Activated B cell treated with CpG ODN at 0.5 μM for 24 hours (primary cell): Measurements from ENCODE around the gene LEMD1. TPM values are rescaled to one million over a fixed set of nuclear protein-coding genes. Genes with fewer than 3 reads are reported as not detected.

Experiments used
- ATAC-seq: fragments of 200-7000 bp; cut with Tn5 transposase; one replicate; pipeline ENCODE4 v1.10.0; 2021; ENCODE audit warnings: low read depth, mild to moderate bottlenecking, moderate library complexity
- CTCF ChIA-PET: fragments of 350-600 bp; sonication (Branson Sonifier 250); formaldehyde crosslinking; loops from one replicate; lab custom pipeline; 2021; ENCODE audit warnings: antibody characterized with exemption; lab: Charles Lee
- POLR2A ChIA-PET: fragments of 350-600 bp; sonication (Branson Sonifier 250); formaldehyde crosslinking; loops from one replicate; lab custom pipeline; 2021; ENCODE audit warnings: antibody characterized with exemption; lab: Charles Lee
- DNase-seq: peaks from one replicate; pipeline ENCODE4 v3.0.0; 2022
- H3K27ac Mint-ChIP-seq: one replicate; pipeline ENCODE4 v1.8.0; 2020; ENCODE audit warnings: mixed read lengths
- H3K27me3 Mint-ChIP-seq: one replicate; pipeline ENCODE4 v1.8.0; 2021; ENCODE audit warnings: mixed read lengths
- H3K36me3 Mint-ChIP-seq: one replicate; pipeline ENCODE4 v1.8.0; 2021; ENCODE audit warnings: low read depth, mixed read lengths
- H3K4me1 Mint-ChIP-seq: one replicate; pipeline ENCODE4 v1.8.0; 2021; ENCODE audit warnings: mixed read lengths
- H3K4me3 Mint-ChIP-seq: one replicate; pipeline ENCODE4 v1.8.0; 2020; ENCODE audit warnings: mild to moderate bottlenecking, mixed read lengths
- H3K9me3 Mint-ChIP-seq: one replicate; pipeline ENCODE4 v1.8.0; 2020; ENCODE audit warnings: mixed read lengths
- CTCF ChIP-seq: fragments of 200-600 bp; IDR thresholded peaks from one replicate; pipeline ENCODE4 v1.8.0; 2022; ENCODE audit warnings: antibody characterized with exemption, mild to moderate bottlenecking
- intact Hi-C: fragments of 100-400 bp; cut with micrococcal nuclease; formaldehyde crosslinking; loops from one replicate; pipeline ENCODE4 v1.15.1; 2024
- total RNA-seq: library from RNA; stranded (reverse); gene quantifications from 2 replicates; pipeline ENCODE4 v1.2.3, GENCODE V29; 2022

Gene LEMD1
- total RNA-seq, 1 donor from 2014 or later, result not detected

- no peak overlapping the region for H3K27ac Mint-ChIP-seq
- ATAC-seq (no peak), DNase-seq (no peak)
- no peaks in the 10 kb centered on the region for H3K36me3 Mint-ChIP-seq
- ChIA-PET POLR2A (interaction anchor here (1.3 to 2.0 kb wide), 2 partner anchors 81 to 130 kb away, joined by 6 to 8 read pairs; no protein-coding TSS in a partner anchor), CTCF (interaction anchor here (1.0 to 7.4 kb wide), 15 partner anchors 9 to 302 kb away, joined by 3 to 114 read pairs (median 6); partner anchors contain the start of gene BLACAT1)
- no peak for TF ChIP-seq CTCF
- H3K27me3 Mint-ChIP-seq, result peaks cover 13% of the 10 kb centered on the region
- intact Hi-C loops, result no loop called here
- no peak overlapping the region for H3K4me3 Mint-ChIP-seq
- H3K9me3 Mint-ChIP-seq, result no peaks in the 10 kb centered on the region
- peaks cover 21% of the 10 kb centered on the region for H3K4me1 Mint-ChIP-seq
These were observed 66.8 kb downstream of the LEMD1 start for GRCh38 chr1:205355075-205355453.

- DNase-seq, result no peak
- Mint-ChIP-seq H3K4me1 (peaks cover 27% of the 10 kb centered on the region), H3K9me3 (no peaks in the 10 kb centered on the region), H3K27me3 (peaks cover 10% of the 10 kb centered on the region), H3K4me3 (no peak overlapping the region), H3K27ac (no peak overlapping the region), H3K36me3 (no peaks in the 10 kb centered on the region)
- ATAC-seq, result peak; percentile 69
- TF ChIP-seq CTCF, result no peak
- ChIA-PET POLR2A (interaction anchor here (0.7 to 2.0 kb wide), 3 partner anchors 81 to 170 kb away, joined by 4 to 8 read pairs (median 6); no protein-coding TSS in a partner anchor), CTCF (interaction anchor here (0.7 to 7.4 kb wide), 37 partner anchors 8 to 392 kb away, joined by 3 to 114 read pairs (median 4); partner anchors contain the start of genes BLACAT1 and NUAK2)
- intact Hi-C loops, result loop anchor here (1.0 to 5.0 kb wide), 5 partner anchors 19 to 170 kb away; no protein-coding TSS in a partner anchor
These were observed 67.4 kb downstream of the LEMD1 start for GRCh38 chr1:205354259-205355074.

GRCh38 chr1:205353612-205354011 is 68.2 kb downstream of the LEMD1 start:
- ChIA-PET CTCF (interaction anchor here (0.7 to 7.4 kb wide), 35 partner anchors 8 to 393 kb away, joined by 3 to 114 read pairs (median 4); partner anchors contain the start of genes BLACAT1 and NUAK2), POLR2A (interaction anchor here (1.3 to 2.0 kb wide), 2 partner anchors 80 to 132 kb away, joined by 6 to 8 read pairs; no protein-coding TSS in a partner anchor)
- DNase-seq (no peak), ATAC-seq (no peak)
- H3K4me3 Mint-ChIP-seq, result no peak overlapping the region
- H3K4me1 Mint-ChIP-seq, result peaks cover 35% of the 10 kb centered on the region
- H3K27ac Mint-ChIP-seq, result no peak overlapping the region
- H3K36me3 Mint-ChIP-seq, result no peaks in the 10 kb centered on the region
- no peaks in the 10 kb centered on the region for H3K9me3 Mint-ChIP-seq
- H3K27me3 Mint-ChIP-seq, result peaks cover 7% of the 10 kb centered on the region
- intact Hi-C loops, result loop anchor here (1.0 to 5.0 kb wide), 5 partner anchors 18 to 171 kb away; no protein-coding TSS in a partner anchor
- no peak for TF ChIP-seq CTCF

- H3K27ac Mint-ChIP-seq, result no peak overlapping the region
- intact Hi-C loops, result loop anchor here (5.0 kb wide), 1 partner anchor 79 kb away; no protein-coding TSS in a partner anchor
- ChIA-PET CTCF (interaction anchor here (1.0 to 7.4 kb wide), 10 partner anchors 7 to 171 kb away, joined by 3 to 114 read pairs (median 10); no protein-coding TSS in a partner anchor), POLR2A (interaction anchor here (2.0 kb wide), 1 partner anchor 80 kb away, joined by 8 read pairs; no protein-coding TSS in a partner anchor)
- ATAC-seq (no peak), DNase-seq (no peak)
- no peaks in the 10 kb centered on the region for H3K36me3 Mint-ChIP-seq
- H3K4me3 Mint-ChIP-seq, result no peak overlapping the region
- TF ChIP-seq CTCF, result no peak
- peaks cover 40% of the 10 kb centered on the region for H3K4me1 Mint-ChIP-seq
- H3K27me3 Mint-ChIP-seq, result peaks cover 5% of the 10 kb centered on the region
- no peaks in the 10 kb centered on the region for H3K9me3 Mint-ChIP-seq
These were observed 68.7 kb downstream of the LEMD1 start for GRCh38 chr1:205353191-205353590.
